Activated CD4-positive, alpha-beta T cell treated with anti-CD3 and anti-CD28 coated beads, Interleukin-2, Interleukin-4, amounts not matched to agents 100 ng/mL and 50 ng/mL, durations not matched to agents 16 hours and 8 hours (primary cell): Measurements from ENCODE around the gene OVCH2.
"Not testable (repeated sequence)": the region's sequence is repeated elsewhere in the genome, so short reads cannot be mapped to it uniquely, and the experiment has no call there.

ENCODE experiments used
- DNase-seq: peaks from one replicate; pipeline ENCODE4 v3.0.0-alpha.2; 2020; ENCODE audit warnings: low spot score

OVCH2 gene

GRCh38 chr11:7706377-7706776 lies at the start of gene OVCH2:
OVCH2 (minus strand) TSS chr11:7706477; CDS start chr11:7706394, 83 bp downstream.
- DNase-seq = no peak

- DNase-seq = no peak
Observed at GRCh38 chr11:7749456-7749855, 43.2 kb upstream of the OVCH2 start.

- DNase-seq = not testable (repeated sequence)
Observed at GRCh38 chr11:7734767-7735166, 28.5 kb upstream of the OVCH2 start.

- DNase-seq = no peak
Observed at GRCh38 chr11:7714786-7715185, 8.5 kb upstream of the OVCH2 start.

GRCh38 chr11:7703740-7704139 lies 2.5 kb downstream of the OVCH2 start:
- no peak for DNase-seq

GRCh38 chr11:7696424-7696823 lies 9.9 kb downstream of the OVCH2 start:
- no peak for DNase-seq

GRCh38 chr11:7694235-7694634 lies 12.0 kb downstream of the OVCH2 start:
- no peak for DNase-seq

- DNase-seq = no peak
Observed at GRCh38 chr11:7692426-7692825, 13.9 kb downstream of the OVCH2 start.

GRCh38 chr11:7691759-7692350 lies 14.4 kb downstream of the OVCH2 start:
- no peak for DNase-seq

- no peak for DNase-seq
Observed at GRCh38 chr11:7690648-7691047, 15.6 kb downstream of the OVCH2 start.

- no peak for DNase-seq
Observed at GRCh38 chr11:7689239-7689638, 17.0 kb downstream of the OVCH2 start.

- DNase-seq = no peak
Observed at GRCh38 chr11:7688238-7688826, 17.9 kb downstream of the OVCH2 start.

- no peak for DNase-seq
Observed at GRCh38 chr11:7687386-7687785, 18.9 kb downstream of the OVCH2 start.

GRCh38 chr11:7686761-7687160 lies 19.5 kb downstream of the OVCH2 start:
- DNase-seq = no peak

- no peak for DNase-seq
Observed at GRCh38 chr11:7683571-7683970, 22.7 kb downstream of the OVCH2 start.

- DNase-seq = no peak
Observed at GRCh38 chr11:7677796-7678201, 28.5 kb downstream of the OVCH2 start.

- no peak for DNase-seq
Observed at GRCh38 chr11:7677071-7677470, 29.2 kb downstream of the OVCH2 start.

GRCh38 chr11:7675631-7676030 lies 30.6 kb downstream of the OVCH2 start:
- no peak for DNase-seq

GRCh38 chr11:7673724-7674434 lies 32.4 kb downstream of the OVCH2 start:
- no peak for DNase-seq

- no peak for DNase-seq
Observed at GRCh38 chr11:7672960-7673723, 33.1 kb downstream of the OVCH2 start, which contains the start of gene CYB5R2. CYB5R2 (minus strand) TSS chr11:7673500; CDS start chr11:7672825, 675 bp downstream.

- DNase-seq = no peak
Observed at GRCh38 chr11:7672276-7672959, 33.9 kb downstream of the OVCH2 start.
